K562 (cell line): ENCODE data around the gene EVL. TPM values are rescaled to one million over a fixed set of nuclear protein-coding genes. Genes with fewer than 3 reads are reported as not detected.

Experiments
- ATAC-seq: fragments of 200-7000 bp; cut with Tn5 transposase; 3 replicates; pipeline ENCODE4 v1.9.1; 2020; ENCODE audit warnings: moderate library complexity
- BruUV-seq: library from RNA; stranded (reverse); fragments of 400-500 nt; replicated peaks from 2 replicates; lab custom pipeline; 2021; lab: Mats Ljungman, UMichigan
- CTCF ChIA-PET: fragments of 300-600 bp; formaldehyde crosslinking; extraction: SDS; loops from one replicate; lab custom pipeline; 2021; ENCODE audit warnings: low intra/inter-chr PET ratio; lab: Yijun Ruan, JAX
- POLR2A ChIA-PET: fragments of 300-600, 350-650 bp; sonication (Branson Sonifier 250); formaldehyde crosslinking; extraction: SDS; loops from one replicate; lab custom pipeline; 2021; ENCODE audit warnings: antibody characterized with exemption, inconsistent platforms; lab: Yijun Ruan, JAX
- DNase-seq, 4 experiments: peaks; one replicate each; pipeline versions ENCODE4 v3.0.0 to v3.0.0-alpha.2; 2011 to 2018; ENCODE audit warnings: low spot score in 3 of 4, mixed read lengths in 3 of 4; ENCODE audit errors: extremely low read depth in 1 of 4
- FAIRE-seq: peaks from 2 replicates; lab custom pipeline; 2011; peaks lifted over from hg19 to GRCh38; lab: Jason Lieb, UNC
- H2AFZ ChIP-seq: 2 replicates; pipeline ENCODE4 v1.6.0; 2011; ENCODE audit warnings: low read depth, low read length, control low read depth, inconsistent platforms
- H3K27ac ChIP-seq: fragments of 200-600 bp; 3 replicates; pipeline ENCODE4 v1.8.0; 2011; ENCODE audit warnings: low read depth, mild to moderate bottlenecking, control low read depth, inconsistent platforms, low read length, moderate library complexity, mixed read lengths; ENCODE audit errors: extremely low read depth
- H3K27me3 ChIP-seq, 2 experiments: fragments of 300-600 bp in 1 of 2; 2 replicates in 1 of 2; 3 replicates in 1 of 2; pipeline versions ENCODE4 v1.6.0 to v1.8.0; 2011; ENCODE audit warnings: inconsistent platforms in 2 of 2, low read length in 2 of 2, mild to moderate bottlenecking in 1 of 2, mixed read lengths in 1 of 2, moderate library complexity in 1 of 2; ENCODE audit not compliant: control insufficient read depth in 2 of 2, insufficient read depth in 2 of 2
- H3K36me3 ChIP-seq: fragments of 300-600 bp; 3 replicates; pipeline ENCODE4 v1.8.0; 2011; ENCODE audit warnings: mild to moderate bottlenecking, low read length, inconsistent platforms; ENCODE audit not compliant: control insufficient read depth, insufficient read depth
- H3K4me1 ChIP-seq, 2 experiments: fragments of 200-600 bp in 1 of 2; replicated peaks in 1 of 2; 2 replicates in 1 of 2; 3 replicates in 1 of 2; pipeline versions ENCODE4 v1.5.1 to v1.8.0; 2011; ENCODE audit warnings: inconsistent platforms in 2 of 2, low read length in 2 of 2, mild to moderate bottlenecking in 1 of 2, mixed read lengths in 1 of 2, moderate library complexity in 1 of 2; ENCODE audit not compliant: control insufficient read depth in 2 of 2, insufficient read depth in 2 of 2
- H3K4me2 ChIP-seq: 2 replicates; pipeline ENCODE4 v1.6.1; 2011; ENCODE audit warnings: low read length, control low read depth, inconsistent platforms, mixed read lengths; ENCODE audit not compliant: insufficient read depth
- H3K4me3 ChIP-seq: fragments of 200-600 bp; sonication (generic), shearing (Covaris generic); 2 replicates; pipeline ENCODE4 v1.5.1; 2016; ENCODE audit warnings: control low read depth, inconsistent platforms
- H3K79me2 ChIP-seq: fragments of 200-600 bp; 3 replicates; pipeline ENCODE4 v1.8.0; 2011; ENCODE audit warnings: low read length, inconsistent platforms; ENCODE audit not compliant: control insufficient read depth, insufficient read depth
- H3K9ac ChIP-seq, 2 experiments: 2 replicates each; pipeline versions ENCODE4 v1.6.0 to v1.6.1; 2011; ENCODE audit warnings: low read depth in 2 of 2, low read length in 2 of 2, control low read depth in 1 of 2, inconsistent platforms in 1 of 2, mild to moderate bottlenecking in 1 of 2, mixed read lengths in 1 of 2; ENCODE audit not compliant: insufficient read depth in 1 of 2
- H3K9me1 ChIP-seq: one replicate; pipeline ENCODE4 v1.6.0; 2011; ENCODE audit warnings: inconsistent platforms, mild to moderate bottlenecking, low read length, moderate library complexity; ENCODE audit not compliant: control insufficient read depth, insufficient read depth
- H3K9me3 ChIP-seq: replicated peaks from 2 replicates; pipeline ENCODE4 v1.5.1; 2011; ENCODE audit warnings: low read depth, low read length, inconsistent platforms; ENCODE audit not compliant: control insufficient read depth, insufficient read depth
- H4K20me1 ChIP-seq: replicated peaks from 2 replicates; pipeline ENCODE4 v1.6.1; 2011; ENCODE audit warnings: low read length, inconsistent platforms, mixed read lengths; ENCODE audit not compliant: control insufficient read depth, insufficient read depth
- CEBPB ChIP-seq: fragments of 450-650 bp; IDR thresholded peaks from 2 replicates; pipeline ENCODE4 v1.6.1; 2016; ENCODE audit warnings: missing genetic modification characterization, missing compliant biosample characterization
- MTA2 ChIP-seq: fragments of 450-650 bp; IDR thresholded peaks from 2 replicates; pipeline ENCODE4 v1.6.1; 2016; ENCODE audit warnings: low read depth
- NUFIP1 ChIP-seq: fragments of 450-650 bp; IDR thresholded peaks from 2 replicates; pipeline ENCODE4 v1.6.1; 2018; ENCODE audit not compliant: partially characterized antibody
- POLR2AphosphoS5 ChIP-seq: IDR thresholded peaks from 2 replicates; pipeline ENCODE4 v1.6.1; 2011; ENCODE audit warnings: mild to moderate bottlenecking, low read depth, low read length, moderate library complexity; ENCODE audit not compliant: control insufficient read depth, insufficient read depth
- SETDB1 ChIP-seq: IDR thresholded peaks from one replicate; pipeline ENCODE4 v1.6.1; 2012; ENCODE audit warnings: low read length, control low read depth, inconsistent platforms
- ZBTB8A ChIP-seq: fragments of 450-650 bp; IDR thresholded peaks from 2 replicates; pipeline ENCODE4 v1.6.1; 2018; ENCODE audit warnings: mild to moderate bottlenecking, moderate library complexity; ENCODE audit not compliant: partially characterized antibody
- ZNF23 ChIP-seq: fragments of 250-450 bp; sonication (Bioruptor Pico); IDR thresholded peaks from 2 replicates; pipeline ENCODE4 v1.4.0; 2020; ENCODE audit warnings: mild to moderate bottlenecking
- ZNF551 ChIP-seq: fragments of 250-450 bp; sonication (Bioruptor Pico); IDR thresholded peaks from 2 replicates; pipeline ENCODE4 v1.5.0; 2021; ENCODE audit warnings: mild to moderate bottlenecking, moderate library complexity
- ZNF589 ChIP-seq: fragments of 200-800 bp; sonication (Bioruptor generic); IDR thresholded peaks from 2 replicates; pipeline ENCODE4 v1.6.1; 2016; ENCODE audit warnings: low read depth, missing genetic modification characterization, missing compliant biosample characterization
- WGBS: fragments of 100-300 bp; shearing (Covaris generic); methylation state at CpG from one replicate; pipeline ENCODE4 v1.1.6; 2016; ENCODE audit warnings: low coverage, mixed read lengths; ENCODE audit not compliant: insufficient coverage; ENCODE audit errors: missing lambda C conversion rate; 5-methylcytosine and 5-hydroxymethylcytosine counted together
- in situ Hi-C: fragments of 300-500 bp; cut with MboI; formaldehyde crosslinking; loops from 4 replicates; pipeline ENCODE4 v1.15.0; 2018; ENCODE audit warnings: inconsistent platforms, mixed read lengths
- intact Hi-C: fragments of 100-400 bp; cut with micrococcal nuclease; formaldehyde crosslinking; loops from 2 replicates; pipeline ENCODE4 v1.14.2; 2022
- polyA plus RNA-seq, 8 experiments: library from polyadenylated mRNA; depleted of rRNA in 4 of 8; stranded (reverse) in 5 of 8; unstranded in 3 of 8; fragments of >200 nt; fragmentation: Nextera tagmentation in 2 of 8; fragmentation: Illumina TruSeq in 1 of 8; extraction: Ambion mirVana in 2 of 8; extraction: Trizol in 1 of 8; gene quantifications; 2 replicates each; pipeline versions ENCODE4 v1.2.1 to v1.2.3, GENCODE V29; 2011 to 2014; ENCODE audit warnings: inconsistent platforms in 1 of 8, missing spikeins in 1 of 8
- total RNA-seq, 7 experiments: library from RNA; depleted of rRNA in 6 of 7; stranded (reverse); fragments of >200 nt in 6 of 7; fragmentation: Illumina TruSeq in 2 of 7; extraction: Trizol in 2 of 7; gene quantifications; 2 replicates each; pipeline versions ENCODE4 v1.2.1 to v1.2.3, GENCODE V29; 2011 to 2021; ENCODE audit warnings: low replicate concordance in 1 of 7
- TF ChIP-seq, protein P1 (sequence below): sonication (generic); formaldehyde crosslinking; IDR thresholded peaks from 2 replicates; pipeline ENCODE4 v1.8.1; 2023; ENCODE audit warnings: mild to moderate bottlenecking, missing genetic modification reagents

EVL gene
- total and polyA plus RNA-seq, 9 of the 15 experiments (the other 6 are each of a cell fraction or from before 2014, with no cell fraction given) = 2.9 to 43.4 (median 23.9) TPM

DNA sequence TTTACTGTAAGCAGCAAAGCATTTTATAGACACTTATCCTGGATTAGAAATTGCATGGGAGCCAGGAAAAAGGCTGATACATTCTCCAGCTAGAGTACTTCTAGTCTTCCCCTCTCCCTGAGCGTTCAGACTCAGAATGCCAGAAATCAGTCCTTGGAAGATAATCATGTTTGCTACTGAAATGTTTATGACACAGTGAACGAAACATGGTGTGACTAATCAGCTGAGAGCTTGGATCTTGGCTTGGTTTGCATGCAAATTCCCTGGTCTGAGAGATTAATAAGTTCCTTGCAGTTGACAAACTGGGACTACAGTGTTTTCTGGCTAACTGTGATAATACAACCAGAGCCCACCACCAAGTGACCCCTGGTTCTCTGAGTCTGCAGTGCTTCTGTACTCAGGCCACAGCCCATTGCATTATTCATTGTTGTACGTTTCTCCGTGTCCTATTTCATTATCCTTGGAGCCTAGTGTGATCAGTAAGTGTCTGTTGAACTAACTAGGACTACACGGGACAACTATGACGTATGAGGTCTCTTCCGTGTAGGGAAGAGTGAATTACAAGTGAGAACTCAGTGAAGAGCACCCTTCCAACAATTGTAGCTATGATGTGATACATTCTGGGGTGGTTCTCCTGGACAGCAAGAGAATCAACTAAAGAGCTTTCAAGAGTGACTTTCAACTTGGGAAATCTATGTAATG lies 34.6 kb upstream of the EVL start:
- no peak overlapping the region for H2AFZ ChIP-seq
- no peak for FAIRE-seq
- no peaks in the 10 kb centered on the region for H3K9me3 ChIP-seq
- no TSS peak for BruUV-seq
- no peak for DNase-seq
- in situ Hi-C loops (no loop called here), intact Hi-C loops (no loop called here)
- no peaks in the 10 kb centered on the region for H3K9me1 ChIP-seq
- 48% methylated on average over 7 of the region's 7 CpGs for WGBS
- H3K9ac ChIP-seq = no peak overlapping the region
- CTCF ChIA-PET = no interaction called here
- POLR2A ChIA-PET = interaction anchor here (2.0 kb wide), 1 partner anchor 10 kb away, joined by 5 read pairs; no protein-coding TSS in a partner anchor
- ATAC-seq = no peak
- peaks cover 4 to 5% of the 10 kb centered on the region in 2 experiments; a peak in 4 of 5 replicates for H3K4me1 ChIP-seq
- H3K4me3 ChIP-seq = no peak overlapping the region
- no peak overlapping the region for H3K4me2 ChIP-seq
- peaks cover 7% of the 10 kb centered on the region for H3K79me2 ChIP-seq
- H3K36me3 ChIP-seq = no peaks in the 10 kb centered on the region
- no peaks in the 10 kb centered on the region for H3K27me3 ChIP-seq
- H4K20me1 ChIP-seq = no peaks in the 10 kb centered on the region; the same call in 1 of the 2 replicates
- H3K27ac ChIP-seq = no peak overlapping the region
- TF ChIP-seq CEBPB = no peak
- no peak for TF ChIP-seq MTA2
- no peak for TF ChIP-seq ZNF551 (CRISPR knock-in tag)
- no peak for TF ChIP-seq POLR2AphosphoS5
- TF ChIP-seq NUFIP1 = no peak
- TF ChIP-seq ZBTB8A = no peak
- no peak for TF ChIP-seq SETDB1
- TF ChIP-seq ZNF589 = no peak
- TF ChIP-seq, protein P1, sequence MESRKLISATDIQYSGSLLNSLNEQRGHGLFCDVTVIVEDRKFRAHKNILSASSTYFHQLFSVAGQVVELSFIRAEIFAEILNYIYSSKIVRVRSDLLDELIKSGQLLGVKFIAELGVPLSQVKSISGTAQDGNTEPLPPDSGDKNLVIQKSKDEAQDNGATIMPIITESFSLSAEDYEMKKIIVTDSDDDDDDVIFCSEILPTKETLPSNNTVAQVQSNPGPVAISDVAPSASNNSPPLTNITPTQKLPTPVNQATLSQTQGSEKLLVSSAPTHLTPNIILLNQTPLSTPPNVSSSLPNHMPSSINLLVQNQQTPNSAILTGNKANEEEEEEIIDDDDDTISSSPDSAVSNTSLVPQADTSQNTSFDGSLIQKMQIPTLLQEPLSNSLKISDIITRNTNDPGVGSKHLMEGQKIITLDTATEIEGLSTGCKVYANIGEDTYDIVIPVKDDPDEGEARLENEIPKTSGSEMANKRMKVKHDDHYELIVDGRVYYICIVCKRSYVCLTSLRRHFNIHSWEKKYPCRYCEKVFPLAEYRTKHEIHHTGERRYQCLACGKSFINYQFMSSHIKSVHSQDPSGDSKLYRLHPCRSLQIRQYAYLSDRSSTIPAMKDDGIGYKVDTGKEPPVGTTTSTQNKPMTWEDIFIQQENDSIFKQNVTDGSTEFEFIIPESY (CRISPR knock-in tag) = no peak
- TF ChIP-seq ZNF23 (CRISPR knock-in tag) = no peak
